Activated T-helper 1 cell treated with anti-CD3 and anti-CD28 coated beads, Interleukin-12 subunit alpha, Interleukin-12 subunit beta, Interleukin-2, Interleukin-4 antibody, amounts not matched to agents 30 ng/mL and 10 ng/mL and 1 ng/mL, durations not matched to agents 14 hours and 24 hours and 36 hours (primary cell): Measurements from ENCODE around the gene CALN1. TPM values are rescaled to one million over a fixed set of nuclear protein-coding genes. Genes with fewer than 3 reads are reported as not detected.

ENCODE experiments used
- DNase-seq: peaks from one replicate; pipeline ENCODE4 v3.0.0; 2021; ENCODE audit warnings: low spot score
- H3K27ac Mint-ChIP-seq: one replicate; pipeline ENCODE4 v1.8.0; 2021; ENCODE audit warnings: mild to moderate bottlenecking, mixed read lengths
- H3K27me3 Mint-ChIP-seq: one replicate; pipeline ENCODE4 v1.8.0; 2022; ENCODE audit warnings: mild to moderate bottlenecking, moderate library complexity, mixed read lengths; ENCODE audit not compliant: insufficient read depth
- H3K36me3 Mint-ChIP-seq: one replicate; pipeline ENCODE4 v1.8.0; 2021; ENCODE audit warnings: low read depth, mixed read lengths
- H3K4me1 Mint-ChIP-seq: one replicate; pipeline ENCODE4 v1.8.0; 2021; ENCODE audit warnings: low read depth, mixed read lengths
- H3K4me3 Mint-ChIP-seq: one replicate; pipeline ENCODE4 v1.8.0; 2021; ENCODE audit warnings: mild to moderate bottlenecking, moderate library complexity, mixed read lengths
- H3K9me3 Mint-ChIP-seq: one replicate; pipeline ENCODE4 v1.8.0; 2021; ENCODE audit warnings: mixed read lengths
- intact Hi-C: fragments of 100-400 bp; cut with micrococcal nuclease; formaldehyde crosslinking; loops from one replicate; pipeline ENCODE4 v1.15.1; 2024
- total RNA-seq: library from RNA; stranded (reverse); gene quantifications from 2 replicates; pipeline ENCODE4 v1.2.3, GENCODE V29; 2022

The CALN1 gene
- total RNA-seq, 1 donor from 2014 or later = not detected

GRCh38 chr7:72268090-72268489 is 144.0 kb downstream of the CALN1 start:
- Mint-ChIP-seq H3K4me3 (no peak overlapping the region), H3K36me3 (no peaks in the 10 kb centered on the region), H3K4me1 (no peaks in the 10 kb centered on the region), H3K27me3 (no peaks in the 10 kb centered on the region), H3K9me3 (peaks cover 9% of the 10 kb centered on the region), H3K27ac (no peak overlapping the region)
- intact Hi-C loops = no loop called here
- no peak for DNase-seq

GRCh38 chr7:72267291-72267800 is 144.8 kb downstream of the CALN1 start:
- Mint-ChIP-seq H3K4me1 (no peaks in the 10 kb centered on the region), H3K4me3 (no peak overlapping the region), H3K36me3 (no peaks in the 10 kb centered on the region), H3K27me3 (no peaks in the 10 kb centered on the region), H3K27ac (no peak overlapping the region), H3K9me3 (peaks cover 7% of the 10 kb centered on the region)
- intact Hi-C loops = no loop called here
- no peak for DNase-seq

DNA sequence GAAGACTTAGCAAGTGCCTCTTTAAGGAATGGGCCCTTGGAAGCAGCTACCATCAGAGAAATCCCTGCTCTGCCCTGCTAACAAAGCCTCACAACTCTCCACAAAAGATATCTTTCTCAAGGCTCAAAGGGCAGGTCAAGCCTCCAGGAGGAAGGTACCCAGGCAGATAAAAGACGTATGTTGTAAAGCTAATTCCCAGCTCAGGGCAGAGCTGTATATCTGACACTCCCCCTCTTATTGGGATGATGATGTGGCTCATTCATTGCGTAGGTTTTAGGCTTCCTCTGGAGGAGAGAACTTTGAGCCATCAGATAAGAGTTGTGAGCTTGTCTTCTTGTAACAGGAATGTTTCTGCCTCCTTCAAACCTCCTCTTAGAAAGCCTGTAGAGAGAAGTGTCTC is 145.4 kb downstream of the CALN1 start:
- no peak for DNase-seq
- intact Hi-C loops = no loop called here
- no peaks in the 10 kb centered on the region for H3K4me1 Mint-ChIP-seq
- no peaks in the 10 kb centered on the region for H3K27me3 Mint-ChIP-seq
- no peak overlapping the region for H3K4me3 Mint-ChIP-seq
- H3K27ac Mint-ChIP-seq = no peak overlapping the region
- no peaks in the 10 kb centered on the region for H3K36me3 Mint-ChIP-seq
- H3K9me3 Mint-ChIP-seq = peaks cover 8% of the 10 kb centered on the region

- intact Hi-C loops = no loop called here
- Mint-ChIP-seq H3K4me1 (no peaks in the 10 kb centered on the region), H3K27ac (no peak overlapping the region), H3K9me3 (peaks cover 8% of the 10 kb centered on the region), H3K36me3 (no peaks in the 10 kb centered on the region), H3K4me3 (no peak overlapping the region), H3K27me3 (no peaks in the 10 kb centered on the region)
- no peak for DNase-seq
Measured at GRCh38 chr7:72265071-72265904, 146.8 kb downstream of the CALN1 start.

- Mint-ChIP-seq H3K9me3 (peaks cover 11% of the 10 kb centered on the region), H3K27me3 (no peaks in the 10 kb centered on the region), H3K4me3 (no peak overlapping the region), H3K4me1 (no peaks in the 10 kb centered on the region), H3K27ac (no peak overlapping the region), H3K36me3 (no peaks in the 10 kb centered on the region)
- intact Hi-C loops = no loop called here
- no peak for DNase-seq
Measured at GRCh38 chr7:72260406-72260805, 151.7 kb downstream of the CALN1 start.

GRCh38 chr7:72258074-72258473 is 154.1 kb downstream of the CALN1 start:
- no peak overlapping the region for H3K27ac Mint-ChIP-seq
- no peak overlapping the region for H3K4me3 Mint-ChIP-seq
- H3K27me3 Mint-ChIP-seq = no peaks in the 10 kb centered on the region
- intact Hi-C loops = no loop called here
- H3K4me1 Mint-ChIP-seq = no peaks in the 10 kb centered on the region
- peaks cover 6% of the 10 kb centered on the region for H3K9me3 Mint-ChIP-seq
- DNase-seq = no peak
- no peaks in the 10 kb centered on the region for H3K36me3 Mint-ChIP-seq

GRCh38 chr7:72254455-72254854 is 157.7 kb downstream of the CALN1 start:
- intact Hi-C loops = no loop called here
- peaks cover 14% of the 10 kb centered on the region for H3K9me3 Mint-ChIP-seq
- no peaks in the 10 kb centered on the region for H3K36me3 Mint-ChIP-seq
- no peaks in the 10 kb centered on the region for H3K27me3 Mint-ChIP-seq
- no peak overlapping the region for H3K27ac Mint-ChIP-seq
- no peak overlapping the region for H3K4me3 Mint-ChIP-seq
- no peaks in the 10 kb centered on the region for H3K4me1 Mint-ChIP-seq
- DNase-seq = no peak

GRCh38 chr7:72249106-72249505 is 163.0 kb downstream of the CALN1 start:
- Mint-ChIP-seq H3K9me3 (peaks cover 23% of the 10 kb centered on the region), H3K27ac (no peak overlapping the region), H3K36me3 (no peaks in the 10 kb centered on the region), H3K4me3 (no peak overlapping the region), H3K27me3 (no peaks in the 10 kb centered on the region), H3K4me1 (no peaks in the 10 kb centered on the region)
- intact Hi-C loops = no loop called here
- DNase-seq = no peak

GRCh38 chr7:72244826-72245398 is 167.2 kb downstream of the CALN1 start:
- Mint-ChIP-seq H3K4me1 (no peaks in the 10 kb centered on the region), H3K36me3 (no peaks in the 10 kb centered on the region)

GRCh38 chr7:72243329-72243728 is 168.8 kb downstream of the CALN1 start:
- Mint-ChIP-seq H3K27me3 (no peaks in the 10 kb centered on the region), H3K4me1 (no peaks in the 10 kb centered on the region), H3K4me3 (no peak overlapping the region), H3K27ac (no peak overlapping the region), H3K36me3 (no peaks in the 10 kb centered on the region), H3K9me3 (peaks cover 6% of the 10 kb centered on the region)
- intact Hi-C loops = no loop called here
- DNase-seq = no peak

More at GRCh38 chr7:72244826-72245398, 167.2 kb downstream of the CALN1 start:
- H3K27ac Mint-ChIP-seq = no peak overlapping the region
- intact Hi-C loops = no loop called here
- no peak for DNase-seq
- no peaks in the 10 kb centered on the region for H3K27me3 Mint-ChIP-seq
- H3K9me3 Mint-ChIP-seq = peaks cover 14% of the 10 kb centered on the region
- no peak overlapping the region for H3K4me3 Mint-ChIP-seq

GRCh38 chr7:72235351-72235750 is 176.8 kb downstream of the CALN1 start:
- intact Hi-C loops = no loop called here
- H3K4me1 Mint-ChIP-seq = no peaks in the 10 kb centered on the region
- no peaks in the 10 kb centered on the region for H3K27me3 Mint-ChIP-seq
- no peak for DNase-seq
- H3K27ac Mint-ChIP-seq = no peak overlapping the region
- H3K4me3 Mint-ChIP-seq = no peak overlapping the region
- H3K9me3 Mint-ChIP-seq = peaks cover 3% of the 10 kb centered on the region
- H3K36me3 Mint-ChIP-seq = no peaks in the 10 kb centered on the region

GRCh38 chr7:72234086-72234485 is 178.1 kb downstream of the CALN1 start:
- intact Hi-C loops = no loop called here
- no peak for DNase-seq
- no peaks in the 10 kb centered on the region for H3K27me3 Mint-ChIP-seq
- no peaks in the 10 kb centered on the region for H3K36me3 Mint-ChIP-seq
- peaks cover 3% of the 10 kb centered on the region for H3K9me3 Mint-ChIP-seq
- no peak overlapping the region for H3K27ac Mint-ChIP-seq
- no peaks in the 10 kb centered on the region for H3K4me1 Mint-ChIP-seq
- H3K4me3 Mint-ChIP-seq = no peak overlapping the region

DNA sequence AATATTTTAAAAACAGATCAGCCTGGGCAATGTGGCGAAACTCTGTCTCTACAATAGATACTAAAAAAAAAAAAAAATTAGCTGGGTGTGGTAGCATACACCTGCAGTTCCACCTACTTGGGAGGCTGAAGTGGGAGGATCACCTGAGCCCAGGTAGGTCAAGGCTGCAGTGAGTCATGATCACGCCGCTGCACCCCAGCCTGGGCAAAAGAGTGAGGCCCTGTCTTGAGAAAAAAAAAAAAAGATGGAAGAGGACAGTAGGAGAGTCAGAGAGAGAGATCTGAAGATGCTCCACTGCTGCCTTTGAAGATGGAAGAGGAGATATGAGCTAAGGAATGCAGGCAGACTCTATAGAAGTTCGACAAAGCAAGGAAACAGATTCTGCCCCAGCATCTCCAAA is 181.9 kb downstream of the CALN1 start:
- no peaks in the 10 kb centered on the region for H3K4me1 Mint-ChIP-seq

More for the DNA sequence above, 181.9 kb downstream of the CALN1 start:
- intact Hi-C loops = no loop called here
- Mint-ChIP-seq H3K27ac (no peak overlapping the region), H3K4me3 (no peak overlapping the region), H3K27me3 (no peaks in the 10 kb centered on the region), H3K36me3 (no peaks in the 10 kb centered on the region), H3K9me3 (peaks cover 13% of the 10 kb centered on the region)
- DNase-seq = no peak
